Activated CD8-positive, alpha-beta T cell treated with anti-CD3 and anti-CD28 coated beads, Interleukin-2, amount 10 ng/mL, durations not matched to agents 7 days and 5 days (primary cell): ENCODE measurements around the gene NSMF. TPM values are rescaled to one million over a fixed set of nuclear protein-coding genes. Genes with fewer than 3 reads are reported as not detected.

ENCODE experiments used
- ATAC-seq: fragments of 150-1000 bp; cut with Tn5 transposase; one replicate; pipeline ENCODE4 v1.10.0; 2021; ENCODE audit warnings: moderate library complexity
- CTCF ChIA-PET: fragments of 350-600 bp; sonication (Branson Sonifier 250); formaldehyde crosslinking; loops from one replicate; lab custom pipeline; 2021; ENCODE audit warnings: antibody characterized with exemption; lab: Charles Lee
- POLR2A ChIA-PET: fragments of 350-600 bp; sonication (Branson Sonifier 250); formaldehyde crosslinking; loops from one replicate; lab custom pipeline; 2021; ENCODE audit warnings: antibody characterized with exemption; lab: Charles Lee
- DNase-seq: peaks from one replicate; pipeline ENCODE4 v3.0.0-alpha.2; 2020
- H3K27ac Mint-ChIP-seq: one replicate; pipeline ENCODE4 v1.8.0; 2021; ENCODE audit warnings: mild to moderate bottlenecking, mixed read lengths
- H3K27me3 Mint-ChIP-seq: one replicate; pipeline ENCODE4 v1.8.0; 2021; ENCODE audit warnings: low read depth, mixed read lengths
- H3K36me3 Mint-ChIP-seq: one replicate; pipeline ENCODE4 v1.8.0; 2021; ENCODE audit warnings: low read depth, mixed read lengths
- H3K4me1 Mint-ChIP-seq: one replicate; pipeline ENCODE4 v1.8.0; 2021; ENCODE audit warnings: low read depth, mixed read lengths
- H3K4me3 Mint-ChIP-seq: one replicate; pipeline ENCODE4 v1.8.0; 2021; ENCODE audit warnings: mild to moderate bottlenecking, mixed read lengths
- H3K9me3 Mint-ChIP-seq: one replicate; pipeline ENCODE4 v1.8.0; 2022; ENCODE audit warnings: mixed read lengths; ENCODE audit not compliant: insufficient read depth
- total RNA-seq, 2 experiments: library from RNA; stranded (reverse); gene quantifications; one replicate each; pipeline ENCODE4 v1.2.3, GENCODE V29; 2021

The NSMF gene
- total RNA-seq, 2 experiments from 2014 or later = 55.0 to 59.0 TPM

DNA sequence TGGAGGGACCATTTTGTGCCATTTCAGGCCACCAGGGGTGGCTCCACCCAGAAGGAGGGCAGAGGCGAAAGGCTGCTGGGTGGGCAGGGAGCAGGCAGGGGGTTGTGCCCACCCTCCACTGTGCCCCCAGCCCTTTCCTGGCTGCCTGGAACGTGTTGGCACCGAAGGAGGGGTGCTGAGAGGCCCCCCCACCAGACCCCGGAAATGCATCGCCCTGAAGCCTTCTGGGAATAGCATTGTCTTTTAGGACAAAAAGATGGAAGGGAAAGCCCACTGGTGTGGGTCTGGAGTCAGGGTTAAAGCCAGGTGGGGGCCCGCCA lies 30.9 kb downstream of the NSMF start:
- H3K4me1 Mint-ChIP-seq = no peaks in the 10 kb centered on the region
- DNase-seq (no peak), ATAC-seq (no peak)
- CTCF ChIA-PET = interaction anchor here (0.9 kb wide), 1 partner anchor 17 kb away, joined by 3 read pairs; no protein-coding TSS in a partner anchor
- H3K9me3 Mint-ChIP-seq = no peaks in the 10 kb centered on the region
- H3K4me3 Mint-ChIP-seq = no peak overlapping the region
- H3K36me3 Mint-ChIP-seq = no peaks in the 10 kb centered on the region
- H3K27ac Mint-ChIP-seq = no peak overlapping the region
- H3K27me3 Mint-ChIP-seq = peaks cover 10% of the 10 kb centered on the region
- POLR2A ChIA-PET = no interaction called here

DNA sequence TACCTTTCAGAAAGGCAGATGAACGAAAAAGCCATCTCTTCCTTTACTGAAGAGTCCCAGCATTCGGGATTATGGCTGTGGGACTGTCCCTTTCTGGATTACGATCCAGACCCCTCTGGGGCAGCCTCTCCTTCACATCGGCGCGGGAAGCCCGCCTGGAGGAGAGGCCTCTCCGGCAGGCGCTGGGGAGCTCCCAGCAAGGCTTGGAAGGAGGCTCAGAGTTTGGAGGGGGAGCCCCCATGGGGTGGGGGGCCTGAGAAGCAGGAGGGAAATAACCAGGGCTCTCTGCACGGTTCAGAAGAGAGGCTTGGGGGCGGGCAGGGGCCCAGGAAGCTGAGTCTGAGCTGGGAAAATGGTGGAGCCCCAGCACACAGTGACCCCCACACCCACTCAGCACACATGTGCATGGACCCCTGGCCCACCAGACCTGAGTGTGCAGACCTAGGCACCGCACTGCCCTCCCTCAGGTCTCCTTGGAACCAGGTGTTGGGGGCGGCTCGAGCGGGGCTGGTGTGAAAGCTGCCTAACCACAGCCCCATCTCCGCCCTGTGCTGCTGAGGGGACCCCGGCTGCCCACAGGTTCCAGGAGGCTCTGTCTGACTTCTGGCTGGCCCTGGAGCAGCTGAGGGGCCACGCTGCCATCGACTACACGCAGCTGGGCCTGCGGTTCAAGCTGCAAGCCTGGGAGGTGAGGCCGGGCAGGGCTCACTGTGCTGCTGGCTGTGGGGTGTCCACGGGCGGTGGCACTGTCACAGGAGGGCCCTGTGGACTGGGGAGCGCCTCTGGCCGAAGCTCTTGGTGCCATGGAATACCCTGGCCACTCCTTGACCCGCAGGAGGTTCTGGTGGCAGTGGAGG lies 31.5 kb downstream of the NSMF start:
- ATAC-seq (no peak), DNase-seq (no peak)
- Mint-ChIP-seq H3K27ac (no peak overlapping the region), H3K4me3 (no peak overlapping the region), H3K27me3 (peaks cover 10% of the 10 kb centered on the region), H3K36me3 (no peaks in the 10 kb centered on the region), H3K4me1 (no peaks in the 10 kb centered on the region), H3K9me3 (no peaks in the 10 kb centered on the region)
- ChIA-PET POLR2A (no interaction called here), CTCF (interaction anchor here (0.9 kb wide), 1 partner anchor 18 kb away, joined by 3 read pairs; no protein-coding TSS in a partner anchor)

DNA sequence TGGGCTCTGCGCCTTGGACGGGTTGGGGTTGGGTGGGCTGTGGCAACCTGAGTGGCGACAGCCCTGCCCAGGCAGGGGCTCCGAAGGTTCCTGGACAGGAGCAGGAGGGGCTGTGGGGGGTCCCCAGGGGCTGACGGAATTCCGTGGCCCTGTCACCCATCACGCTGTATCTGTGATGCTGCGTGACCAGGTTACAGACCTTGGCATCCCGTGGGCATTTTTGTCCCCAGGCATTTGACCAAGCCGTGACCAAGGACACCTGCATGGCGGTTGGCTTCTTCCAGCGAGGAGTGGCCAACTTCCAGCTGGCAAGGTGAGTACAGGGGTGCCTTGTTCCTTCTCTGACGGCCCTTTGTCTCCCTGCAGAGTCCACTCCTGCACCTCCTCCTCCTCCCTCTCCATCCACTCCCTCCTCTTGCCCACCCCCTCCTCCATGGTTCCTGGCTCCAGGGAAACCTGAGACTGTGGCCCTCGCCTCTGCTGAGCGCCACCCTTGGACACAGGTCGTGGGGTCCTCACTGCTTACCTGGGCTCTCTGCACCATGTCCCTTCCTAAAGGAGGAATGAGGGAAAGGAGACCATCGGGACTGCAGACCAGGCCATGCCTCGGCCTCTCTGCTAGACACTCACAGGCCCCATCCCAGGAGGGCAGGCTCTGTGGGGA lies 33.0 kb downstream of the NSMF start:
- no peaks in the 10 kb centered on the region for H3K9me3 Mint-ChIP-seq
- no peak overlapping the region for H3K4me3 Mint-ChIP-seq
- peaks cover 11% of the 10 kb centered on the region for H3K4me1 Mint-ChIP-seq
- ChIA-PET POLR2A (no interaction called here), CTCF (no interaction called here)
- ATAC-seq = no peak
- H3K27me3 Mint-ChIP-seq = peaks cover 10% of the 10 kb centered on the region
- no peak overlapping the region for H3K27ac Mint-ChIP-seq
- no peak for DNase-seq
- no peaks in the 10 kb centered on the region for H3K36me3 Mint-ChIP-seq

DNA sequence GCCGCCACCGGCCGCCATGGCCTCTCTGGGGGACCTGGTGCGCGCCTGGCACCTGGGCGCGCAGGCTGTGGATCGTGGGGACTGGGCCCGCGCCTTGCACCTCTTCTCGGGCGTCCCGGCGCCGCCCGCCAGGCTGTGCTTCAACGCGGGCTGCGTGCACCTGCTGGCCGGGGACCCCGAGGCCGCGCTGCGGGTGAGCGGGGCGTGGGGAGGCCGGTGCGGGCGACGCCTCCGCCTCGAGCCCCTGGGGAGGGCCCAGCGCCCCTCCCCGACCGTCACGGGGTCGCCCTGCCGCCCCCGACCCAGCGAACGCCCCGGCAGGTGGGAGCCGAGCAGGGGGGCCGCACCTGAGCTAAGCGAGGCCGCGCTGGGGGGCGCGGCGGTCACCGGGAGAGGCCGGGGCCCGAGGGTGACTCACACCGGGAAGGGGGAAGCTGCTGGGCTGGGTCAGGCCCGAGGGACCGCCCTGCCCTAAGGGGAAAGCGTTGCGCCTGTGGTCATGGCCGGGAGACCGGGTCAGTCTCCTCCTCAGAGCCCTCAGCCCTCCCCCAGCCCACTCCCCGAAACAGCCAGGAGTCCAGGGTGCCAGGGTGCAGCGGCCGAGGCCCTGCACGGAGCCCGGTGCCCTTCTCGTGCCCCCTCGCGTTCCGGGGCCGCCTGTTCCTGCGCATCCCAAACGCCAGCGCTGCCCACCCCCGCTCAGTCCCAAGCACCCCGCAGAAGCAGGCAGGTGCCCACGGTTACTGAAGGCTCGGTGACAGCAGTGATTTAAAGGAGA lies 35.4 kb downstream of the NSMF start:
- POLR2A ChIA-PET = interaction anchor here (0.8 to 1.4 kb wide), 5 partner anchors 20 to 183 kb away, joined by 3 to 7 read pairs (median 4); partner anchors contain the start of genes NSMF and TUBB4B
- no peak overlapping the region for H3K27ac Mint-ChIP-seq

DNA sequence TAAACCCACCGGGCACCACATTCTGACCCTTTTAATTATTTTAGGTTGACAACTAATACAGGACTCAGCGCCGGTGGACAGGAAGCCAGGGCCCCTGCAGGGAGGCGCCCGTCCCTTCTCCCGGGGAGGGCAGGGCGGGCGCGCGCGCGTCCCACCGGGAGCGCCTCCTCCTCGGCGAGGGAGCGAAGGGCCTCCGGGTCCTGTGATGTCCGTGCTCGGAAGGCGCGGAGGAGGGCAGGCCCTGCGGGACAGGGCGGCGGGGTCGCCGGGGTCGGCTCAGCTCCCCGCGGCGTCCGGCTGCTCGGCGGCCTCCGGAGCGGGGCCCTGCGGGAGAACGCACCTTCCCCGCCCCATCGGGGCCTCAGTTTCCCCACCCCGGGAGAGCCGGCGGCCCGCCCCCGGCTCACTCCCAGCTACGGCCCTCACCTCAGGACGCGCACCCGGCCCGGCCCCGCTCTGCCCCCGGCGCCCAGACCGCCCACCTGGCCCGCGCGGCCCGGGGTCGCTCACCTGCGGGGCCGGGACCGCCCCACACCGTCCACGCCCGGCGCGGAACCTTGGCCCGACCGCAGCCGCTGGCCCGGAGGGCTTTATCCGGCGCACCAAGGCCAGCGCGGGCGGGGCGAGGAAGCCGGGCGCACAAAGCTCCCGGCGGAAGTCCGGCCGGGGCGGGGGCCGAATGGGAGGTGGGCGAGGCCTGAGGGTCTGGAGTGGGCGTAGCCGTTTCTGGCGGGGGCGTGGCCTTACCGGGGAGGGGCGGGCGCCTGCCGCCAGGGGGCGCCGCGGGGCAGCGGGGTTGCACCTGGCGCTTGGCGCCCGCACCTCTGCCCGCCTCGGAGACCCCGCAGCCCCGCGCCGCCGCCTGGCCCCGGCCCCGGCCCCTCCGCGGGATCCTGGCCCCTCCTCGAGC lies 36.3 kb downstream of the NSMF start, which contains the start of the genes EXD3 and NOXA1:
EXD3 (minus strand) TSS at position 559 of the 910 bp plus-strand sequence. CDS start 27,805 bp downstream, outside the sequence.
NOXA1 (plus strand) TSS at position 790 of the 910 bp plus-strand sequence. CDS start 137 bp downstream, outside the sequence.
- Mint-ChIP-seq H3K4me3 (peak within 1 kb of the TSS; percentile 87), H3K27ac (peak within 1 kb of the TSS; percentile 63), H3K4me1 (peaks cover 13% of the 10 kb centered on the region), H3K9me3 (no peaks in the 10 kb centered on the region), H3K36me3 (peaks cover 2% of the 10 kb centered on the region), H3K27me3 (peaks cover 10% of the 10 kb centered on the region)
- ChIA-PET POLR2A (interaction anchor here (0.7 to 1.4 kb wide), 7 partner anchors 10 to 182 kb away, joined by 3 to 7 read pairs (median 4); partner anchors contain the start of genes ARRDC1, NSMF and TUBB4B), CTCF (interaction anchor here (0.6 to 2.2 kb wide), 29 partner anchors 9 to 327 kb away, joined by 3 to 14 read pairs (median 4); partner anchors contain the start of genes ENTPD8, MRPL41, NRARP and NSMF)
- DNase-seq = peak; percentile 96
- ATAC-seq = peak; percentile 93

More for the DNA sequence above, 35.4 kb downstream of the NSMF start:
- CTCF ChIA-PET = interaction anchor here (0.9 to 2.2 kb wide), 17 partner anchors 18 to 328 kb away, joined by 3 to 14 read pairs (median 4); partner anchors contain the start of genes ENTPD8, NRARP, NSMF and ZMYND19
- no peaks in the 10 kb centered on the region for H3K9me3 Mint-ChIP-seq
- H3K27me3 Mint-ChIP-seq = peaks cover 10% of the 10 kb centered on the region
- no peak for DNase-seq
- no peak for ATAC-seq
- H3K36me3 Mint-ChIP-seq = peaks cover 2% of the 10 kb centered on the region
- peak overlapping the region; percentile 36 for H3K4me3 Mint-ChIP-seq
- H3K4me1 Mint-ChIP-seq = peaks cover 13% of the 10 kb centered on the region

DNA sequence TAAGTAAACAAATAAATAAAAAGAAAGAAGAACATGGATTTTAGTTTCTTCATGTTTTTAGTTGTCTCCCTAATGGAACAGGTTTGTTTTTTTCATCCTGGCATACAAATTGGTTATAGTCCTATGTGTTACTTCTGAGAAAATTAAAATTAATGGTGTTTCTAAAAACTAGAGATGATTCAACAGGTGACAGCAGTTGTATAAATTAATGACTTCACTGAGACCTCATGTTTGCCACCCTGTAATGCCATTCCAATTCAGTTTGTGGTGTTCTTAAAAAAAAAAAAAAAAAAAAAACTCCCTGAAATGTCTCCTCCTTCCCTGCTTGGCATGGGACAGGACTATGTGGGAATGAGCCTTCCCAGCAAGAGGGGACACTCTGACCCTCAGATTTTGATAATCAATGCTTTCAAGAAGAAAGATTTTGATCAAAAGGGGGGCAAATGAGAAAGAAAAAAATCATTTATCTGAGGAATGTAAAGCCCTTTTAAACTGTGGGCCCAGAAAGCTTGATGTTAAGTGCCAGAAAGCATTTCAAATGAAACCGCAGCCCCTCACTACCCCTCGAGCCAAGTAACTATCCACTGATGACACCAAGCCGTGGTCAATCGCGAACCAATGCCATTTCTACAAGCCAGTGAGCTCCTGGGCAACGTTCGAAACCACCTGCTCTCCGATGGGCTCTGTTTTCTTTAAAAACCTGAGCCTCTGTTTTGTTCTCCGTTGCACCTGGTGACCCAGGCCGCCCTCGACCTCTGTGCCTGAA lies 37.1 kb downstream of the NSMF start:
- Mint-ChIP-seq H3K27me3 (peaks cover 10% of the 10 kb centered on the region), H3K4me3 (peak overlapping the region; percentile 87), H3K36me3 (peaks cover 2% of the 10 kb centered on the region), H3K9me3 (no peaks in the 10 kb centered on the region), H3K27ac (peak overlapping the region; percentile 63), H3K4me1 (peaks cover 13% of the 10 kb centered on the region)
- DNase-seq (no peak), ATAC-seq (no peak)
- POLR2A ChIA-PET = interaction anchor here (0.7 to 1.4 kb wide), 4 partner anchors 9 to 183 kb away, joined by 3 to 7 read pairs (median 4); partner anchors contain the start of genes ARRDC1 and NSMF
- CTCF ChIA-PET = interaction anchor here (0.6 to 2.2 kb wide), 14 partner anchors 10 to 326 kb away, joined by 3 to 14 read pairs (median 5); partner anchors contain the start of genes ENTPD8, NRARP and NSMF

DNA sequence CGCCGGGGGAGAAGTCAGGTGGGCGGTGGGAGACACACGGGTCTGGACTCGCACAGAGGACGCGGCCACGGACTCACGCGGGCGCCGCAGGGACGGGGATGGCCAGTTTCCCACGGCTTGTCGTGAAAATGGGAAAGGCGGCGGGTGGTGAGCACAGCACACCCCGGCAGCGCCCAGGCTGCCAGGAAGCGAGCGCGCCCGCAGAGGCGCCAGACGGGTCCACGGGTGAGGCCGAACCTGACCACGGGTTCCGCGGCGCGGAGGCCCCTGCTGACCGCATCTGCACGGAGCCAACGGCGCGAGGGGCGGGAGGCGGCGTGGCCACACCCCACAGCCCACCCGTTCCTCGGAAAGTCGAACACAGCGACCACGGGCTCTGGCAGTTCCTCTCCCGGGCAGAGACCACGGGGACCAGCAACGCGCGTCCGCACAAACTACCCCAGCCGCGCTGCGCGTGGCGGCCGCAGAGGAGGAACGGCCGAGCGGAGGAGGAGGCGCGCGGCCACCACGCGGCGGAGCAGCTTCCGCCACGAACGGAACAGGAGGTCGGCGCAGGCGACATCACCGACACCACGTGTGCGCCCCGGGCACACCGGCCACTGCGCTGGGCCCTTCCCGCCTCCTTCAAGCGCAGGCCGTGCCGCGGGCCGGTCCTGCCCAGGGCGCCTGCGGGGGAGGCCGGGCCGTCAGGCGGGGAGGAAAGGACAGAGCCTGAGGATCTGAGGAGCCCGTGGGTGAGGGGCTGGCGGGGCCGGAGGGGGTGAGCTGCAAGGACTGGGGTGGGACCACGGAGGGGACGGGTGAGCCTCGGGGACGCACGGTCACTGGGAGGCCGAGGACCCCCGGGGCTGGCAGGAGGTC lies 41.7 kb downstream of the NSMF start:
- peaks cover 2% of the 10 kb centered on the region for H3K36me3 Mint-ChIP-seq
- no peaks in the 10 kb centered on the region for H3K9me3 Mint-ChIP-seq
- H3K27me3 Mint-ChIP-seq = no peaks in the 10 kb centered on the region
- ATAC-seq = peak; percentile 31
- H3K4me1 Mint-ChIP-seq = peaks cover 28% of the 10 kb centered on the region
- ChIA-PET CTCF (no interaction called here), POLR2A (no interaction called here)
- peak overlapping the region; percentile 42 for H3K4me3 Mint-ChIP-seq
- H3K27ac Mint-ChIP-seq = no peak overlapping the region
- DNase-seq = no peak

DNA sequence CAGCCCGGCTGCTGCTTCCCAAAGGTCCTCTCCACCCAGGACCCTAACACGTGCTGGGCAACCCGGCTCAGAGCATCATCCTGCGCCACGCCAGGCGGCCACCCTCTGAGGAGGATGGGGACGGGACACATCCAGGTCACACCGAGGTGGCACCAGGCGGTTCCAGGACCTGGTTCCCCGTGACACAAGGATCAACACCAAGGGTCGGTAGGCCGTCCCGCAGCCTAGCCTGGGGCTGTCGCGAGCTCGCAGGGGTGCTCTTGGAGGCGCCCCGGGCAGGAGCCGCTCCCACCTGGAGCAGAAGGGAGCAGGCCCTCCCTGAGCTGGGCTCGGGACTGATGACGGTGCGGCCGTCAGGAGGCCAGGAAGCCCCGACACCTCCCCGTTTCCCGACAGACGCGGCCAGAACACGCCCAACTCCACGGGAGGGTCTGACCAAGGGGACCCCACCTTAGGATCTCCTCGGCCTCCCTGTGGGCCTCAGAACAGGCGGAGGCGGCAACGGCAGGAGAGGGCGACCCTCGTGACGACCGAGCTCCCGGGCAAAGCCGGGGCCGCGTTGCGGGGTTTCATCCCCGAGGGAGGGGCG lies 42.5 kb downstream of the NSMF start:
- no peak for ATAC-seq
- Mint-ChIP-seq H3K4me1 (peaks cover 26% of the 10 kb centered on the region), H3K27ac (no peak overlapping the region), H3K9me3 (no peaks in the 10 kb centered on the region), H3K36me3 (peaks cover 2% of the 10 kb centered on the region), H3K4me3 (no peak overlapping the region), H3K27me3 (no peaks in the 10 kb centered on the region)
- CTCF ChIA-PET = no interaction called here
- no peak for DNase-seq
- POLR2A ChIA-PET = no interaction called here

DNA sequence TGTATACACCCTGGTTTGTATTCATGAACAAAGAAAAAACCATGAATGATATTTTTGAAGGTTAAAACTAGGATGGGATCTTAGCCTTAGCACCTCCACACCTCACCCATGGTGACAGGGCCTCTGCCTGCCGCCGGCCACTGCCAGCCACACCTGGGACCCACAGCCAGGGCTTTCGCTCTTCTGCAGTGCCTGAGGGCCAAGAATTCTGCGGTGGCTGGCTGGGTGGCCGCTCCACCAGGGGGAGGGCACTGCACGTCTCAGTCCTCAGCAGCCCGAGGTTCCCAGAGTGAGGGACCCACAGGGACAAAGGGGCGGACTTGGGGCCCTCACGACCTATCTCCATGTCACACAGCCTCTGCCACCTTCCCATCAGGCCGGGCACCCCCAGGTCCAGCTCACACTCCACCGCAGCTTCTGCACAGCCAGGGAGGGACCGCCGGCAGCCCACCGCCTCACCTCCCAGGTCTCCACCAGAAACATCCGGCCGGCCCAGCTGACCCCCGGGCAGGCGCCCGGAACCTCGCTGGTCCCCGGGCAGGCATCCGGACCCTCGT lies 43.0 kb downstream of the NSMF start:
- no peak for ATAC-seq
- no peak for DNase-seq
- Mint-ChIP-seq H3K4me1 (peaks cover 25% of the 10 kb centered on the region), H3K4me3 (no peak overlapping the region), H3K36me3 (peaks cover 2% of the 10 kb centered on the region), H3K27ac (no peak overlapping the region), H3K9me3 (no peaks in the 10 kb centered on the region), H3K27me3 (no peaks in the 10 kb centered on the region)
- ChIA-PET CTCF (no interaction called here), POLR2A (no interaction called here)
